SK-N-SH treated with all-trans-retinoic acid at 6 μM for 48 hours (cell line): ENCODE measurements around the gene OCA2.

ENCODE experiments used
- ATAC-seq: fragments of 200-7000 bp; cut with Tn5 transposase; 3 replicates; pipeline ENCODE4 v1.9.1; 2020; ENCODE audit warnings: mild to moderate bottlenecking, moderate library complexity
- ARNTL ChIP-seq: fragments of 450-650 bp; formaldehyde crosslinking; IDR thresholded peaks from 2 replicates; pipeline ENCODE4 v1.5.0; 2020; ENCODE audit warnings: low read depth, mild to moderate bottlenecking, moderate library complexity, borderline replicate concordance
- BACH2 ChIP-seq: fragments of 250-450 bp; sonication (Bioruptor Pico); IDR thresholded peaks from 2 replicates; pipeline ENCODE4 v1.9.0; 2021; ENCODE audit warnings: mild to moderate bottlenecking, borderline replicate concordance
- CSDC2 ChIP-seq: fragments of 250-450 bp; sonication (Bioruptor Pico); IDR thresholded peaks from 2 replicates; pipeline ENCODE4 v1.5.0; 2020; ENCODE audit warnings: mild to moderate bottlenecking, moderate library complexity
- ESRRG ChIP-seq: fragments of 250-450 bp; sonication (Bioruptor Pico); IDR thresholded peaks from 2 replicates; pipeline ENCODE4 v1.6.1; 2021; ENCODE audit warnings: mild to moderate bottlenecking
- GLIS3 ChIP-seq: fragments of 250-450 bp; sonication (Bioruptor Pico); IDR thresholded peaks from 2 replicates; pipeline ENCODE4 v1.5.0; 2020; ENCODE audit warnings: mild to moderate bottlenecking, moderate library complexity
- ISL1 ChIP-seq: fragments of 250-450 bp; sonication (Bioruptor Pico); IDR thresholded peaks from 2 replicates; pipeline ENCODE4 v2.1.2; 2022; ENCODE audit warnings: mild to moderate bottlenecking, moderate library complexity
- PPARA ChIP-seq: fragments of 250-450 bp; sonication (Bioruptor Pico); IDR thresholded peaks from 2 replicates; pipeline ENCODE4 v1.5.0; 2020; ENCODE audit warnings: mild to moderate bottlenecking, borderline replicate concordance
- RARB ChIP-seq: fragments of 250-450 bp; sonication (Bioruptor Pico); IDR thresholded peaks from 2 replicates; pipeline ENCODE4 v1.8.0; 2021; ENCODE audit warnings: mild to moderate bottlenecking, moderate library complexity
- SNAI2 ChIP-seq: fragments of 250-450 bp; sonication (Bioruptor Pico); IDR thresholded peaks from 2 replicates; pipeline ENCODE4 v1.5.0; 2020; ENCODE audit warnings: mild to moderate bottlenecking, moderate library complexity
- TCF4 ChIP-seq: fragments of 250-450 bp; sonication (Bioruptor Pico); IDR thresholded peaks from 2 replicates; pipeline ENCODE4 v1.8.0; 2021; ENCODE audit warnings: mild to moderate bottlenecking, moderate library complexity, borderline replicate concordance
- TOX ChIP-seq: fragments of 250-450 bp; sonication (Bioruptor Pico); IDR thresholded peaks from 2 replicates; pipeline ENCODE4 v1.8.0; 2021; ENCODE audit warnings: mild to moderate bottlenecking, moderate library complexity, borderline replicate concordance
- ZC3H10 ChIP-seq: fragments of 250-450 bp; sonication (Bioruptor Pico); IDR thresholded peaks from 2 replicates; pipeline ENCODE4 v1.5.1; 2021; ENCODE audit warnings: mild to moderate bottlenecking, moderate library complexity
- ZNF565 ChIP-seq: fragments of 450-650 bp; formaldehyde crosslinking; conservative IDR thresholded peaks from 2 replicates; pipeline ENCODE4 v1.5.0; 2020; ENCODE audit warnings: low read depth, mild to moderate bottlenecking, moderate library complexity
- ZNF70 ChIP-seq: fragments of 450-650 bp; formaldehyde crosslinking; IDR thresholded peaks from 2 replicates; pipeline ENCODE4 v1.5.0; 2020; ENCODE audit warnings: mild to moderate bottlenecking, moderate library complexity
- ZNF8 ChIP-seq: fragments of 450-650 bp; formaldehyde crosslinking; IDR thresholded peaks from 2 replicates; pipeline ENCODE4 v1.5.0; 2020; ENCODE audit warnings: mild to moderate bottlenecking, moderate library complexity
- TF ChIP-seq, protein P1 (sequence below): fragments of 250-450 bp; sonication (Bioruptor Pico); IDR thresholded peaks from 2 replicates; pipeline ENCODE4 v1.8.0; 2020; ENCODE audit warnings: mild to moderate bottlenecking, moderate library complexity, borderline replicate concordance
- TF ChIP-seq, protein P2 (sequence below): fragments of 250-450 bp; sonication (Bioruptor Pico); IDR thresholded peaks from 2 replicates; pipeline ENCODE4 v1.5.1; 2021; ENCODE audit warnings: mild to moderate bottlenecking, moderate library complexity
- TF ChIP-seq, protein P3 (sequence below): fragments of 250-450 bp; sonication (Bioruptor Pico); IDR thresholded peaks from 2 replicates; pipeline ENCODE4 v1.5.1; 2020; ENCODE audit warnings: low read depth, mild to moderate bottlenecking, moderate library complexity
- TF ChIP-seq, protein P4 (sequence below): fragments of 250-450 bp; sonication (Bioruptor Pico); IDR thresholded peaks from 2 replicates; pipeline ENCODE4 v1.8.0; 2021; ENCODE audit warnings: low read depth, mild to moderate bottlenecking, moderate library complexity, borderline replicate concordance
- TF ChIP-seq, protein P5 (sequence below): fragments of 250-450 bp; sonication (Bioruptor Pico); IDR thresholded peaks from 2 replicates; pipeline ENCODE4 v1.5.0; 2020; ENCODE audit warnings: mild to moderate bottlenecking, moderate library complexity

OCA2 gene

DNA sequence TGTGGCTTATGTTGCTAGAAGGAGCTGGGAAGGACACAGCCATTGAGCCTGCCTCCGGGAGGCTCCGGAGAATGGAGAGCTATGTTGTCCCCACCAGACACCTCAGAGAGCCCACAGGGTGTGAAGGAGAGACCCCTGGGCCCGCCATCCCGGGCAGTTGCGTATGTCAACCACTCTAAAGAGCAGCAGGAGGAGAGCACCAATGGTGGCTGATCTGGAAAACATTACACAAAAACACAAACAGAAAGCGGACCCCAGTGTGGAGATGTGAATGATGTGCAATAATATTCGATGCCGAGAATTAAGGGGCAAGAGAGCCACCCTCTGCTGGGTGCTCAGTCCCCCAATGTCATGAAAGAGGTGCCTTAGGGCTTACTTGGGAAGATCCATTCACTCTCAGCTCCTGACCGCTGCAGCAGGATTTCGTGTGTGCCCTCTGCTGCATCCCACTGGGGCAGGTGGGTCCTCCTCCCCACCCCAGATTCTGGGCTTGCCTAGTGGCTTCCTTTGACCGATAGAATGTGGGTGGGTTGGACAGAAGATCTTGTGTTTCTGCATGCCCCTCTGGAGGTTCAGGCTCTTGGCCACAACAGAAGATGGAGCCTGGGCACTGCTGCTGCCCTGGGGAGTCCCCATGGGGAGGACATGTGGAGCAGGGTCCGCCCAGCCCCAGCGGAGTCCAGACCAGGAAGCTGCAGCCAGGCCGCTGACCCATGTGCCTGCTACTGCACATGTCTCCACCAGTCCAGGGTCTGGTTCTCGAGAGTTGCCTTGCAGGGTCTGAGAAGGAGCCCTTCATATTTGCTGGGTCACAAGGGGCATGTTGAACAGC, 245.3 kb downstream of the OCA2 start:
- ATAC-seq: no peak
- TF ChIP-seq, protein P1, sequence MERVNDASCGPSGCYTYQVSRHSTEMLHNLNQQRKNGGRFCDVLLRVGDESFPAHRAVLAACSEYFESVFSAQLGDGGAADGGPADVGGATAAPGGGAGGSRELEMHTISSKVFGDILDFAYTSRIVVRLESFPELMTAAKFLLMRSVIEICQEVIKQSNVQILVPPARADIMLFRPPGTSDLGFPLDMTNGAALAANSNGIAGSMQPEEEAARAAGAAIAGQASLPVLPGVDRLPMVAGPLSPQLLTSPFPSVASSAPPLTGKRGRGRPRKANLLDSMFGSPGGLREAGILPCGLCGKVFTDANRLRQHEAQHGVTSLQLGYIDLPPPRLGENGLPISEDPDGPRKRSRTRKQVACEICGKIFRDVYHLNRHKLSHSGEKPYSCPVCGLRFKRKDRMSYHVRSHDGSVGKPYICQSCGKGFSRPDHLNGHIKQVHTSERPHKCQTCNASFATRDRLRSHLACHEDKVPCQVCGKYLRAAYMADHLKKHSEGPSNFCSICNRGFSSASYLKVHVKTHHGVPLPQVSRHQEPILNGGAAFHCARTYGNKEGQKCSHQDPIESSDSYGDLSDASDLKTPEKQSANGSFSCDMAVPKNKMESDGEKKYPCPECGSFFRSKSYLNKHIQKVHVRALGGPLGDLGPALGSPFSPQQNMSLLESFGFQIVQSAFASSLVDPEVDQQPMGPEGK: no peak
- TF ChIP-seq, all 23 proteins: peak for 0

DNA sequence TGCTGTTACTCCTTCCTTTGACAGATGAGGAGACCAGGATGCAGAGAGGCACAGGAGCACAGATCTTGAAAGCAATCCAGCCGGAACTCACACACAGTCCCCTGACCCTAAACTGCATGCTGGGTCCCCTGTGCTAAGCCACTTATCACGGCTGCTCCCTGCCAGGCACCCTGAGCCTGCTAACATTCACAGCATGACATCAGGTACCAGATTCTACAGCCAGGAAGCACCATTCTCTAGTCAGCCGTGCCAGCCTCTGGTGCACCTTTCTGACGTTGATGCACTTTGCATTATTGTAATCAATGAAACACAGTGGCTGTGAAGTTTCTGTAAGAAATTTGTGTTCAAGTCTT, 247.3 kb downstream of the OCA2 start:
- TF ChIP-seq TOX (CRISPR knock-in tag) (no peak), RARB (CRISPR knock-in tag) (no peak), CSDC2 (CRISPR knock-in tag) (no peak), TCF4 (no peak), GLIS3 (CRISPR knock-in tag) (no peak), ESRRG (no peak), ZC3H10 (CRISPR knock-in tag) (no peak), ZNF70 (CRISPR knock-in tag) (no peak), ZNF565 (CRISPR knock-in tag) (no peak)
- TF ChIP-seq, protein P1: no peak
- TF ChIP-seq, protein P2, sequence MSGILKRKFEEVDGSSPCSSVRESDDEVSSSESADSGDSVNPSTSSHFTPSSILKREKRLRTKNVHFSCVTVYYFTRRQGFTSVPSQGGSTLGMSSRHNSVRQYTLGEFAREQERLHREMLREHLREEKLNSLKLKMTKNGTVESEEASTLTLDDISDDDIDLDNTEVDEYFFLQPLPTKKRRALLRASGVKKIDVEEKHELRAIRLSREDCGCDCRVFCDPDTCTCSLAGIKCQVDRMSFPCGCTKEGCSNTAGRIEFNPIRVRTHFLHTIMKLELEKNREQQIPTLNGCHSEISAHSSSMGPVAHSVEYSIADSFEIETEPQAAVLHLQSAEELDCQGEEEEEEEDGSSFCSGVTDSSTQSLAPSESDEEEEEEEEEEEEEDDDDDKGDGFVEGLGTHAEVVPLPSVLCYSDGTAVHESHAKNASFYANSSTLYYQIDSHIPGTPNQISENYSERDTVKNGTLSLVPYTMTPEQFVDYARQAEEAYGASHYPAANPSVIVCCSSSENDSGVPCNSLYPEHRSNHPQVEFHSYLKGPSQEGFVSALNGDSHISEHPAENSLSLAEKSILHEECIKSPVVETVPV (CRISPR knock-in tag): no peak
- TF ChIP-seq, protein P3, sequence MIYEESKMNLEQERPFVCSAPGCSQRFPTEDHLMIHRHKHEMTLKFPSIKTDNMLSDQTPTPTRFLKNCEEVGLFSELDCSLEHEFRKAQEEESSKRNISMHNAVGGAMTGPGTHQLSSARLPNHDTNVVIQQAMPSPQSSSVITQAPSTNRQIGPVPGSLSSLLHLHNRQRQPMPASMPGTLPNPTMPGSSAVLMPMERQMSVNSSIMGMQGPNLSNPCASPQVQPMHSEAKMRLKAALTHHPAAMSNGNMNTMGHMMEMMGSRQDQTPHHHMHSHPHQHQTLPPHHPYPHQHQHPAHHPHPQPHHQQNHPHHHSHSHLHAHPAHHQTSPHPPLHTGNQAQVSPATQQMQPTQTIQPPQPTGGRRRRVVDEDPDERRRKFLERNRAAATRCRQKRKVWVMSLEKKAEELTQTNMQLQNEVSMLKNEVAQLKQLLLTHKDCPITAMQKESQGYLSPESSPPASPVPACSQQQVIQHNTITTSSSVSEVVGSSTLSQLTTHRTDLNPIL: no peak
- TF ChIP-seq, protein P4, sequence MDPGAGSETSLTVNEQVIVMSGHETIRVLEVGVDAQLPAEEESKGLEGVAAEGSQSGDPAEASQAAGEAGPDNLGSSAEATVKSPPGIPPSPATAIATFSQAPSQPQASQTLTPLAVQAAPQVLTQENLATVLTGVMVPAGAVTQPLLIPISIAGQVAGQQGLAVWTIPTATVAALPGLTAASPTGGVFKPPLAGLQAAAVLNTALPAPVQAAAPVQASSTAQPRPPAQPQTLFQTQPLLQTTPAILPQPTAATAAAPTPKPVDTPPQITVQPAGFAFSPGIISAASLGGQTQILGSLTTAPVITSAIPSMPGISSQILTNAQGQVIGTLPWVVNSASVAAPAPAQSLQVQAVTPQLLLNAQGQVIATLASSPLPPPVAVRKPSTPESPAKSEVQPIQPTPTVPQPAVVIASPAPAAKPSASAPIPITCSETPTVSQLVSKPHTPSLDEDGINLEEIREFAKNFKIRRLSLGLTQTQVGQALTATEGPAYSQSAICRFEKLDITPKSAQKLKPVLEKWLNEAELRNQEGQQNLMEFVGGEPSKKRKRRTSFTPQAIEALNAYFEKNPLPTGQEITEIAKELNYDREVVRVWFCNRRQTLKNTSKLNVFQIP (CRISPR knock-in tag): no peak
- no peak for ATAC-seq

DNA sequence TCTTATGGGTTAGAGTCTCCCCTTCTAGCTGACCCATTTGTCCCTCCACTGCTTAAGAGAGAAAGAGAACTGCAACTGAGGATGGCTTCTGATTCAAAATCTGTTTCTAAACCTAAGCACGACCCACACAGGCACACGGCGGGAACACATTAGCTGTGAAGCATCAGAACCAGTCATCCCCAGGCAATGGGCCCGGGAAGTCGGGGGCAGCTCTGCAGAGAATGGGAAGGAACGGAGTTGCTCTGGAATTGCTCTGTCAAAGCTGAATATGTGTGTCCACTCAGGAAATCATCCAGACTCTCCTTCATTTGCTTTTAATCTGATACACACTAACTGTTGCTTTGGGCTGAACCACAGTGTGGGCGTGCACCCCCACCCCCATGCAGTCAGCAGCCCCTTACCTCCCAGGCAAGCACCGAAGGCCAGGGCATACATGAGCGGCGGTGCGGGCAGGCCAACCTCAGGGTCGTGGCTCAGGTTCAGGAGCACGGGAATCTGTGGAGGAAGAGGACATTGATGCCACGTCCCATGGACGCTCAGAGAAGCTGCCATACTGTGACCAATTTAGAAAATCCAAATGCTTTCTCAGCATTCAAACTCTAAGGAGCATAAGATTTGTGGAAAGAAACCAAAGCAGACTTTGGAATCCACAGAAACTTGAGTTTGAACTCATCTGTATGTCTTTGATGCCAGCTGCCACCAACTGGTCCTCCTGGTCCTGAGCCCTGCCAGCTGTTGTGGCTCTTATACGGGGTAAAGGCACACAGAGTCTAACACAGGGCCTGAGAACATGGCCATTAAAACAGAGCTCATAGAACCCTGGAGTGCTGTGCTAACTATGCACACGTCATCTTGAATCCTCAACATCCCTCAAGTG, 247.9 kb downstream of the OCA2 start:
- ATAC-seq: no peak
- no peak for TF ChIP-seq SNAI2 (CRISPR knock-in tag)
- TF ChIP-seq, protein P4 (CRISPR knock-in tag): no peak
- no peak for TF ChIP-seq ZC3H10 (CRISPR knock-in tag)
- TF ChIP-seq GLIS3 (CRISPR knock-in tag): no peak
- TF ChIP-seq ZNF8 (CRISPR knock-in tag): no peak
- no peak for TF ChIP-seq ZNF565 (CRISPR knock-in tag)
- no peak for TF ChIP-seq ARNTL (CRISPR knock-in tag)
- no peak for TF ChIP-seq PPARA (CRISPR knock-in tag)
- TF ChIP-seq RARB (CRISPR knock-in tag): no peak
- TF ChIP-seq ZNF70 (CRISPR knock-in tag): no peak
- TF ChIP-seq ISL1 (CRISPR knock-in tag): no peak
- TF ChIP-seq TCF4: no peak
- TF ChIP-seq ESRRG: no peak
- TF ChIP-seq, protein P5, sequence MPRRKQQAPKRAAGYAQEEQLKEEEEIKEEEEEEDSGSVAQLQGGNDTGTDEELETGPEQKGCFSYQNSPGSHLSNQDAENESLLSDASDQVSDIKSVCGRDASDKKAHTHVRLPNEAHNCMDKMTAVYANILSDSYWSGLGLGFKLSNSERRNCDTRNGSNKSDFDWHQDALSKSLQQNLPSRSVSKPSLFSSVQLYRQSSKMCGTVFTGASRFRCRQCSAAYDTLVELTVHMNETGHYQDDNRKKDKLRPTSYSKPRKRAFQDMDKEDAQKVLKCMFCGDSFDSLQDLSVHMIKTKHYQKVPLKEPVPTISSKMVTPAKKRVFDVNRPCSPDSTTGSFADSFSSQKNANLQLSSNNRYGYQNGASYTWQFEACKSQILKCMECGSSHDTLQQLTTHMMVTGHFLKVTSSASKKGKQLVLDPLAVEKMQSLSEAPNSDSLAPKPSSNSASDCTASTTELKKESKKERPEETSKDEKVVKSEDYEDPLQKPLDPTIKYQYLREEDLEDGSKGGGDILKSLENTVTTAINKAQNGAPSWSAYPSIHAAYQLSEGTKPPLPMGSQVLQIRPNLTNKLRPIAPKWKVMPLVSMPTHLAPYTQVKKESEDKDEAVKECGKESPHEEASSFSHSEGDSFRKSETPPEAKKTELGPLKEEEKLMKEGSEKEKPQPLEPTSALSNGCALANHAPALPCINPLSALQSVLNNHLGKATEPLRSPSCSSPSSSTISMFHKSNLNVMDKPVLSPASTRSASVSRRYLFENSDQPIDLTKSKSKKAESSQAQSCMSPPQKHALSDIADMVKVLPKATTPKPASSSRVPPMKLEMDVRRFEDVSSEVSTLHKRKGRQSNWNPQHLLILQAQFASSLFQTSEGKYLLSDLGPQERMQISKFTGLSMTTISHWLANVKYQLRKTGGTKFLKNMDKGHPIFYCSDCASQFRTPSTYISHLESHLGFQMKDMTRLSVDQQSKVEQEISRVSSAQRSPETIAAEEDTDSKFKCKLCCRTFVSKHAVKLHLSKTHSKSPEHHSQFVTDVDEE (CRISPR knock-in tag): no peak
- no peak for TF ChIP-seq BACH2
- TF ChIP-seq, protein P3: no peak
